ENCODE measurements around the gene IGFBP2. TPM values are rescaled to one million over a fixed set of nuclear protein-coding genes. Genes with fewer than 3 reads are reported as not detected.

The IGFBP2 gene
- total and polyA plus RNA-seq, 4 donors, result 88.8 to 1,119 (median 352) TPM

- H3K36me3 ChIP-seq (ENCODE audit: control insufficient read depth in 4 of 4, insufficient read depth in 3 of 4, low read depth in 1 of 4, low read length in 3 of 4), result no peaks in the 10 kb centered on the region
- WGBS, result 84% methylated on average over 1 of the region's 1 CpG
- H3K27ac ChIP-seq (ENCODE audit: low read depth in 1 of 2, low read length in 2 of 2), result no peak overlapping the region
- no peak for DNase-seq (ENCODE audit: low spot score)
- H3K9me3 ChIP-seq (ENCODE audit: control insufficient read depth in 4 of 4, low read length in 3 of 4), result no peaks in the 10 kb centered on the region
- H3K27me3 ChIP-seq (ENCODE audit: control insufficient read depth in 4 of 4, insufficient read depth in 4 of 4, low read length in 3 of 4), result peaks cover 0 to 15% (median 10%) of the 10 kb centered on the region in 4 donors
- no peak overlapping the region for H3K9ac ChIP-seq (ENCODE audit: low read depth in 1 of 2, low read length in 2 of 2)
- peaks cover 12 to 29% (median 19%) of the 10 kb centered on the region in 4 donors for H3K4me1 ChIP-seq (ENCODE audit: control insufficient read depth in 4 of 4, insufficient read depth in 4 of 4, low read length in 3 of 4)
- TF ChIP-seq GABPA (IDR thresholded peaks at IDR 0.05 in 1 of 2, conservative IDR thresholded peaks at IDR 0.05 in 1 of 2) (no peak), RAD21 (IDR thresholded peaks at IDR 0.05) (no peak), ZBTB33 (IDR thresholded peaks at IDR 0.05) (no peak), EGR1 (IDR thresholded peaks at IDR 0.05; ENCODE audit: low read depth in 2 of 2) (no peak), YY1 (IDR thresholded peaks at IDR 0.05) (no peak), HNF4A (conservative IDR thresholded peaks at IDR 0.05) (no peak), SP1 (IDR thresholded peaks at IDR 0.05) (no peak), FOXA1 (IDR thresholded peaks at IDR 0.05) (no peak), MAX (IDR thresholded peaks at IDR 0.05) (no peak), REST (IDR thresholded peaks at IDR 0.05) (no peak), HNF4G (IDR thresholded peaks at IDR 0.05) (no peak)
- no peak overlapping the region for H3K4me3 ChIP-seq (ENCODE audit: low read depth in 1 of 3, low read length in 3 of 3)
Observed at GRCh38 chr2:216696321-216696720, 63.1 kb downstream of the IGFBP2 start.

GRCh38 chr2:216696751-216697560 lies 63.7 kb downstream of the IGFBP2 start:
- Histone ChIP-seq H3K4me1 (ENCODE audit: control insufficient read depth in 4 of 4, insufficient read depth in 4 of 4, low read length in 3 of 4) (peaks cover 12 to 27% (median 19%) of the 10 kb centered on the region in 4 donors), H3K9ac (ENCODE audit: low read depth in 1 of 2, low read length in 2 of 2) (no peak overlapping the region), H3K27me3 (ENCODE audit: control insufficient read depth in 4 of 4, insufficient read depth in 4 of 4, low read length in 3 of 4) (peaks cover 0 to 15% (median 10%) of the 10 kb centered on the region in 4 donors), H3K36me3 (ENCODE audit: control insufficient read depth in 4 of 4, insufficient read depth in 3 of 4, low read depth in 1 of 4, low read length in 3 of 4) (no peaks in the 10 kb centered on the region), H3K9me3 (ENCODE audit: control insufficient read depth in 4 of 4, low read length in 3 of 4) (no peaks in the 10 kb centered on the region), H3K4me3 (ENCODE audit: low read depth in 1 of 3, low read length in 3 of 3) (no peak overlapping the region), H3K27ac (ENCODE audit: low read depth in 1 of 2, low read length in 2 of 2) (no peak overlapping the region)
- no peak for DNase-seq (ENCODE audit: low spot score)
- 36% methylated on average over 7 of the region's 7 CpGs for WGBS
- TF ChIP-seq HNF4G (IDR thresholded peaks at IDR 0.05), result no peak
- TF ChIP-seq HNF4A (conservative IDR thresholded peaks at IDR 0.05), result no peak
- no peak for TF ChIP-seq SP1 (IDR thresholded peaks at IDR 0.05)
- TF ChIP-seq ZBTB33 (IDR thresholded peaks at IDR 0.05), result no peak
- no peak for TF ChIP-seq NR2F2 (IDR thresholded peaks at IDR 0.05)
- no peak for TF ChIP-seq FOXA1 (IDR thresholded peaks at IDR 0.05)
- TF ChIP-seq, protein P1, sequence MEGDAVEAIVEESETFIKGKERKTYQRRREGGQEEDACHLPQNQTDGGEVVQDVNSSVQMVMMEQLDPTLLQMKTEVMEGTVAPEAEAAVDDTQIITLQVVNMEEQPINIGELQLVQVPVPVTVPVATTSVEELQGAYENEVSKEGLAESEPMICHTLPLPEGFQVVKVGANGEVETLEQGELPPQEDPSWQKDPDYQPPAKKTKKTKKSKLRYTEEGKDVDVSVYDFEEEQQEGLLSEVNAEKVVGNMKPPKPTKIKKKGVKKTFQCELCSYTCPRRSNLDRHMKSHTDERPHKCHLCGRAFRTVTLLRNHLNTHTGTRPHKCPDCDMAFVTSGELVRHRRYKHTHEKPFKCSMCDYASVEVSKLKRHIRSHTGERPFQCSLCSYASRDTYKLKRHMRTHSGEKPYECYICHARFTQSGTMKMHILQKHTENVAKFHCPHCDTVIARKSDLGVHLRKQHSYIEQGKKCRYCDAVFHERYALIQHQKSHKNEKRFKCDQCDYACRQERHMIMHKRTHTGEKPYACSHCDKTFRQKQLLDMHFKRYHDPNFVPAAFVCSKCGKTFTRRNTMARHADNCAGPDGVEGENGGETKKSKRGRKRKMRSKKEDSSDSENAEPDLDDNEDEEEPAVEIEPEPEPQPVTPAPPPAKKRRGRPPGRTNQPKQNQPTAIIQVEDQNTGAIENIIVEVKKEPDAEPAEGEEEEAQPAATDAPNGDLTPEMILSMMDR (IDR thresholded peaks at IDR 0.05; ENCODE audit: low read depth, low read length, missing input control), result peak; percentile 36
- TF ChIP-seq FOXA2 (IDR thresholded peaks at IDR 0.05), result no peak
- TF ChIP-seq EGR1 (IDR thresholded peaks at IDR 0.05; ENCODE audit: low read depth in 2 of 2), result no peak
- TF ChIP-seq REST (IDR thresholded peaks at IDR 0.05), result no peak
- peak; percentile 54 to 63 for TF ChIP-seq RAD21 (IDR thresholded peaks at IDR 0.05)
